ENCODE measurements around the gene SERPINB12.

SERPINB12 gene

DNA sequence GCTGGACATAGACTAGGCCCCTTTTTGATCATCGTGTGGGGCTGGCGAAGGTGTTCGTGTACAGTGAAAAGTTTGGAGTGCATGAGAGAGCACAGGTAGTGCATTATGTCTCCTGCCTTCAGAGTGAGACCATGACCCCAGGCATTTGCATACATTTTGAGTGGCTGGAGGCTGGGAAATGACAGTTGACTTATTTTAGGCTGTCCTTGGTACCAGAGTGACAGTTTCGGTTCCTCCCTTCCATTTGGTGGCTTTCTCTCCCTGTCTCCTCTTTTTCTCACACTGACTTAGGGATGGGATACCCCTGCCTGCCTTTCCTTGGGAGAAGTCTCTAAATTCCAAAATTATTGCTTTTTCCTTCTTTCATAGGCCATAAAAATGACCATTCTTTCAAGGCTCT lies 20.1 kb downstream of the SERPINB12 start:
- Histone ChIP-seq H2AFZ (ENCODE audit: low read depth, low read length) (no peak overlapping the region), H3K36me3 (ENCODE audit: insufficient read depth, low read length) (no peaks in the 10 kb centered on the region), H3K9me3 (ENCODE audit: low read length) (no peaks in the 10 kb centered on the region), H3K4me1 (ENCODE audit: insufficient read depth, low read length) (no peaks in the 10 kb centered on the region), H3K4me3 (ENCODE audit: low read length) (no peak overlapping the region), H3K27me3 (ENCODE audit: insufficient read depth, low read length) (no peaks in the 10 kb centered on the region)

DNA sequence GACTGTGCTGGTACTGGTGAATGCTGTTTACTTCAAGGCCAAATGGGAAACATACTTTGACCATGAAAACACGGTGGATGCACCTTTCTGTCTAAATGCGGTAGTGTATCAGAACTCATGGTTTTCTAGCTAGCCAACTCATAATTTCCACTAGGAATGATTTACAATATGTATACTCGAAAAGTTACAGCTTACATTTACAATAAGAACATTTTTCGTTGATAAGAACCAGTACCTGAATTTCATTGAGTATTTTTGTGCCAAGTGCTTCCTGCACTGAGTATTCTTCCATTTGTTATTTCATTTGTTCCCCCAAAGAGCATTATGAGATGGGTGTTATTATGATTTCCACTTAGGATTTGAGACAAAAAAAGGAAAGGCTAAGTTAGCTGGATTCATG lies 21.9 kb downstream of the SERPINB12 start:
- Histone ChIP-seq H3K4me1 (ENCODE audit: insufficient read depth, low read length) (no peaks in the 10 kb centered on the region), H3K4me3 (ENCODE audit: low read length) (no peak overlapping the region), H3K9me3 (ENCODE audit: low read length) (no peaks in the 10 kb centered on the region), H3K27me3 (ENCODE audit: insufficient read depth, low read length) (no peaks in the 10 kb centered on the region), H2AFZ (ENCODE audit: low read depth, low read length) (no peak overlapping the region), H3K36me3 (ENCODE audit: insufficient read depth, low read length) (no peaks in the 10 kb centered on the region)

- Histone ChIP-seq H3K4me3 (ENCODE audit: low read length) (no peak overlapping the region), H3K9me3 (ENCODE audit: low read length) (no peaks in the 10 kb centered on the region), H2AFZ (ENCODE audit: low read depth, low read length) (no peak overlapping the region), H3K27me3 (ENCODE audit: insufficient read depth, low read length) (no peaks in the 10 kb centered on the region), H3K4me1 (ENCODE audit: insufficient read depth, low read length) (no peaks in the 10 kb centered on the region), H3K36me3 (ENCODE audit: insufficient read depth, low read length) (no peaks in the 10 kb centered on the region)
Measured at GRCh38 chr18:63564561-63564960, 22.4 kb downstream of the SERPINB12 start.

- H3K4me3 ChIP-seq (ENCODE audit: low read length) = no peak overlapping the region
- no peaks in the 10 kb centered on the region for H3K4me1 ChIP-seq (ENCODE audit: insufficient read depth, low read length)
- H3K27me3 ChIP-seq (ENCODE audit: insufficient read depth, low read length) = no peaks in the 10 kb centered on the region
- H3K9me3 ChIP-seq (ENCODE audit: low read length) = no peaks in the 10 kb centered on the region
- H3K36me3 ChIP-seq (ENCODE audit: insufficient read depth, low read length) = no peaks in the 10 kb centered on the region
- H2AFZ ChIP-seq (ENCODE audit: low read depth, low read length) = no peak overlapping the region
Measured at GRCh38 chr18:63567276-63567675, 25.1 kb downstream of the SERPINB12 start.

DNA sequence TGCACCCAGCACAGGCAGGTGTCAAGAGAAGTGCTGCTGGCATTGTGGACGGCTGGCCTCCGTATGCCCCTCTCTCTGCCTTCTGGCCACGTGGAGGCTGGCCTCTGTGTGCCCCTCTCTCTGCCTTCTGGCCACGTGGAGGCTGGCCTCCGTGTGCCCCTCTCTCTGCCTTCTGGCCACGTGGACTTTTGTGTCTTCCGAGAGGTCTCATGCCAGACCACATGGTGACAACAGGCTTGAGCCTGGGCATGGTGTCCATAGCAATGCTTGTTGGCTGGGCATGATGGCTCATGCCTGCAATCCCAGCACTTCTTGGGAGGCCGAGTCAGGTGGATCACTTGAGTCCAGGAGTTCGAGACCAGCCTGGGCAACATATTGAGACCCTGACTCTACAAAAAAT lies 25.7 kb downstream of the SERPINB12 start:
- H3K4me3 ChIP-seq (ENCODE audit: low read length) = no peak overlapping the region
- H3K4me1 ChIP-seq (ENCODE audit: insufficient read depth, low read length) = no peaks in the 10 kb centered on the region
- no peaks in the 10 kb centered on the region for H3K9me3 ChIP-seq (ENCODE audit: low read length)
- H3K36me3 ChIP-seq (ENCODE audit: insufficient read depth, low read length) = no peaks in the 10 kb centered on the region
- no peak overlapping the region for H2AFZ ChIP-seq (ENCODE audit: low read depth, low read length)
- no peaks in the 10 kb centered on the region for H3K27me3 ChIP-seq (ENCODE audit: insufficient read depth, low read length)

DNA sequence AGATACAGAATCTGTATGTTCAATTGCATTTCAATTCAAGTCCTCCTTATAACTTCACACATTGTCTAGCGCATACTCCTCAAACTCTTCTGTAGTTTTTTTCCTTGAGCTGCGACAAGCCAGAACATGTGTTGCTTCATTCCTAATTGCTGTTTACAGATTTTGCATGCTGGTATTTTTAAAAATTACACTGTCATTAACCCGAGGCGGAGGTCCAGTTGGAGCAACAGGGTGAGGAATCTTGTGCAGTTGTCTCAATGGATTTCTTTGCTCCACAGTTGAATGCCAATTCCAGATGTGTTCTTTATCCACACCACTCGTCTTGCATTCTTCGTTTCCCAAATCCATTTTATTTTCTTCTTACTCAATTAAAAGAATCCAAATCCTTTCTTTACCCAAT lies 28.6 kb downstream of the SERPINB12 start:
- Histone ChIP-seq H3K27me3 (ENCODE audit: insufficient read depth, low read length) (no peaks in the 10 kb centered on the region), H3K9me3 (ENCODE audit: low read length) (no peaks in the 10 kb centered on the region), H3K4me3 (ENCODE audit: low read length) (no peak overlapping the region), H3K4me1 (ENCODE audit: insufficient read depth, low read length) (no peaks in the 10 kb centered on the region), H3K36me3 (ENCODE audit: insufficient read depth, low read length) (no peaks in the 10 kb centered on the region), H2AFZ (ENCODE audit: low read depth, low read length) (no peak overlapping the region)

GRCh38 chr18:63575681-63576080 lies 33.5 kb downstream of the SERPINB12 start:
- Histone ChIP-seq H3K27me3 (ENCODE audit: insufficient read depth, low read length) (no peaks in the 10 kb centered on the region), H3K9me3 (ENCODE audit: low read length) (no peaks in the 10 kb centered on the region), H3K4me3 (ENCODE audit: low read length) (no peak overlapping the region), H2AFZ (ENCODE audit: low read depth, low read length) (no peak overlapping the region), H3K36me3 (ENCODE audit: insufficient read depth, low read length) (no peaks in the 10 kb centered on the region), H3K4me1 (ENCODE audit: insufficient read depth, low read length) (no peaks in the 10 kb centered on the region)

DNA sequence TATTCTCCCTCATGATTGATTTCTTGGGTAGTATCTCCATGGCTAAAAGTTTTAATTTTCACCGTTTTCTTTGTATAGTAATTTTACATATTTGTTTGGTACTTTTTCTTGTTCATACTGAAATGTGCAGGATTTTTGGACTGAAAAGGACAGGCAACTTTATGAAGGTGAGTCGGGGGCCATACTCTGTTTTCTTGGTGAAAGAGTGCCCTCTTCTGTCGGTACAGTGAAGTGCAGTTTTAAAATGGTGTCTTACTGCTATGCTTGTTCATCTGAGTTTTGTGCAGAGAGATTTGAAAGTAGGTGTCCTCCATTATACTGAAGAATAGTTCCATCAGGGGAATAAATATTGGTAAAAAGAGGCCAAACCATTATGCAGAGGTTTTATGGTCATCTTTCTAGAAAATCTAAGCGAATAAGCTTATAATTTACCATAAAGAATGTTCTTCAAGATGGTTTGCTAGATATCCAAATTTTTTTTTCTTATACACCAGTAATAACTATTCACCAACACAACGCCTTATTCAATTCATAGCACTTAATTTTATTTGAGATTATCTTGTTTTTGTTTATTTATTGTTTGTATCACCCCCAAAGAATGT lies 36.3 kb downstream of the SERPINB12 start:
- no peaks in the 10 kb centered on the region for H3K27me3 ChIP-seq (ENCODE audit: insufficient read depth, low read length)
- no peak overlapping the region for H3K4me3 ChIP-seq (ENCODE audit: low read length)
- H3K4me1 ChIP-seq (ENCODE audit: insufficient read depth, low read length) = no peaks in the 10 kb centered on the region
- H3K36me3 ChIP-seq (ENCODE audit: insufficient read depth, low read length) = no peaks in the 10 kb centered on the region
- H2AFZ ChIP-seq (ENCODE audit: low read depth, low read length) = peak overlapping the region; percentile 60
- H3K9me3 ChIP-seq (ENCODE audit: low read length) = no peaks in the 10 kb centered on the region

GRCh38 chr18:63579616-63580015 lies 37.4 kb downstream of the SERPINB12 start:
- Histone ChIP-seq H3K9me3 (ENCODE audit: low read length) (no peaks in the 10 kb centered on the region), H3K36me3 (ENCODE audit: insufficient read depth, low read length) (no peaks in the 10 kb centered on the region), H3K4me1 (ENCODE audit: insufficient read depth, low read length) (no peaks in the 10 kb centered on the region), H3K4me3 (ENCODE audit: low read length) (no peak overlapping the region), H3K27me3 (ENCODE audit: insufficient read depth, low read length) (no peaks in the 10 kb centered on the region), H2AFZ (ENCODE audit: low read depth, low read length) (no peak overlapping the region)

GRCh38 chr18:63585988-63586387 lies 43.8 kb downstream of the SERPINB12 start:
- Histone ChIP-seq H3K36me3 (ENCODE audit: insufficient read depth, low read length) (no peaks in the 10 kb centered on the region), H3K27me3 (ENCODE audit: insufficient read depth, low read length) (no peaks in the 10 kb centered on the region), H3K4me3 (ENCODE audit: low read length) (no peak overlapping the region), H2AFZ (ENCODE audit: low read depth, low read length) (no peak overlapping the region), H3K4me1 (ENCODE audit: insufficient read depth, low read length) (no peaks in the 10 kb centered on the region), H3K9me3 (ENCODE audit: low read length) (no peaks in the 10 kb centered on the region)

DNA sequence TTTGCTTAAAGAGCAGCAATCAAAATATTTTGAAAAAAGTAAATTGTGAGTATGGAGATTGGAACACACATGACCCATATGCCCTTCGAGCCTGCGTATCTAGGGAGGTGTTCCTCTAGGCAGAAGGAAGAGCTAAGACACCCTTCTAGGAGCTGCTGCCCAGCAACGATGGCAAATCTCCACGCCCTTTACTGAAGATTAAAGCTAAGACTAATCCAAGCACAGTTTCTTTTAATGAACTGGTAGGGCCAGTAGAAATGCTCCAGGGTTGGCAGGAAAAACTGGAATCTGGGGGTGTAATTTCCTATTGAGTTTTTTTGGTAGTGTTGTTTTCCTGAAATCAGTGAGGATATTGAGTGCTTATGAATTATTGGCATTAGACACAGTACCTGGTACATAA lies 44.3 kb downstream of the SERPINB12 start:
- Histone ChIP-seq H2AFZ (ENCODE audit: low read depth, low read length) (no peak overlapping the region), H3K4me3 (ENCODE audit: low read length) (no peak overlapping the region), H3K4me1 (ENCODE audit: insufficient read depth, low read length) (no peaks in the 10 kb centered on the region), H3K27me3 (ENCODE audit: insufficient read depth, low read length) (no peaks in the 10 kb centered on the region), H3K9me3 (ENCODE audit: low read length) (no peaks in the 10 kb centered on the region), H3K36me3 (ENCODE audit: insufficient read depth, low read length) (no peaks in the 10 kb centered on the region)

GRCh38 chr18:63586966-63587365 lies 44.8 kb downstream of the SERPINB12 start, which contains the start of gene SERPINB13:
TSS of gene SERPINB13 (plus strand) at chr18:63587343. CDS start at chr18:63588668, 1,325 bp downstream.
- no peaks in the 10 kb centered on the region for H3K4me1 ChIP-seq (ENCODE audit: insufficient read depth, low read length)
- no peaks in the 10 kb centered on the region for H3K27me3 ChIP-seq (ENCODE audit: insufficient read depth, low read length)
- no peaks in the 10 kb centered on the region for H3K9me3 ChIP-seq (ENCODE audit: low read length)
- no peak within 1 kb of the TSS for H2AFZ ChIP-seq (ENCODE audit: low read depth, low read length)
- no peaks in the 10 kb centered on the region for H3K36me3 ChIP-seq (ENCODE audit: insufficient read depth, low read length)
- no peak within 1 kb of the TSS for H3K4me3 ChIP-seq (ENCODE audit: low read length)

DNA sequence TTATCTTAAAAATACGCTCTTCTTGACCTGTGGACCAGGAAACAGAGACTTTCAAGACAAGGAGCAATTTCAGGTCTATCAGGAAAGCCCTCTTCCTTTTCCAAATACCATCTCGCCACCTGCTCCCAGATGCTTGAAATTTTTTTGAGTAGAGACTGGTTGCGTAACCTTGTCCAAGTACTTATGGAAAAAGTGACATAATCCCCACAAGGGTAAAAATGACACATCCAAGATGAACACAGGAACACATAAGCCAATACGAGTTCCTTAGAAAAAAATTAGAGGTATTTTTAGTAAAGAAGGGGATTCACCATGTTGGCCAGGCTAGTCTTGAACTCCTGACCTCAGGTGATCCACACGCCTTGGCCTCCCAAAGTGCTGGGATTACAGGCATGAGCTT lies 46.7 kb downstream of the SERPINB12 start:
- Histone ChIP-seq H3K4me1 (ENCODE audit: insufficient read depth, low read length) (no peaks in the 10 kb centered on the region), H2AFZ (ENCODE audit: low read depth, low read length) (no peak overlapping the region), H3K9me3 (ENCODE audit: low read length) (no peaks in the 10 kb centered on the region), H3K27me3 (ENCODE audit: insufficient read depth, low read length) (peaks cover 4% of the 10 kb centered on the region), H3K36me3 (ENCODE audit: insufficient read depth, low read length) (no peaks in the 10 kb centered on the region), H3K4me3 (ENCODE audit: low read length) (no peak overlapping the region)

DNA sequence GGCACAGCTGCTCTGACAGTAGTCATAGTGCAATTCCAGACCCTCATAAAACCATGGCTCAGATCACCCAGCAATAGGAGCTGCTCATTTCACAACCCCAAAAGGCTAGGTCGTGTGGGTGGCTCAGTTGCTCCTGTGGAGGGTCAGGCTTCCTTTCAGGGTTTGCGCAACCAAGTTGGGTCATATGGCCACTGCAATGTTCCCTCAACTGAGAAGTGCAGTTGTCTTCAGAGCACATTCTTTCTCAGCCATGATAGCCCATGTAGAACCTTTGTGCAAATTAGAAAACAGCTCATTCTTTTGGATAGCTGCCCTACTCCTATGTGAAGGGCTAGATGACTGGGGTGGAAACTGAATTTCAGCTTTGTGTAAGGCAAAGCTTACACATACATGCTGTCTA lies 48.2 kb downstream of the SERPINB12 start:
- Histone ChIP-seq H3K9me3 (ENCODE audit: low read length) (no peaks in the 10 kb centered on the region), H3K4me3 (ENCODE audit: low read length) (no peak overlapping the region), H3K27me3 (ENCODE audit: insufficient read depth, low read length) (peaks cover 4% of the 10 kb centered on the region), H2AFZ (ENCODE audit: low read depth, low read length) (no peak overlapping the region), H3K36me3 (ENCODE audit: insufficient read depth, low read length) (no peaks in the 10 kb centered on the region), H3K4me1 (ENCODE audit: insufficient read depth, low read length) (no peaks in the 10 kb centered on the region)

Measured in neuron (in vitro differentiated cells).